GM23338 (cell line): Measurements from ENCODE around the gene IGFL3. TPM values are rescaled to one million over a fixed set of nuclear protein-coding genes. Genes with fewer than 3 reads are reported as not detected.

Experiments used
- ATAC-seq: fragments of 200-7000 bp; cut with Tn5 transposase; 3 replicates; pipeline ENCODE4 v1.9.1; 2020
- DNase-seq: peaks from one replicate; pipeline ENCODE4 v3.0.0-alpha.2; 2015; ENCODE audit warnings: low spot score
- H2AFZ ChIP-seq: fragments of 200-600 bp; sonication (generic); 2 replicates; pipeline ENCODE4 v1.8.0; 2016; ENCODE audit warnings: antibody characterized with exemption, mild to moderate bottlenecking, moderate library complexity
- H3F3A ChIP-seq: fragments of 200-600 bp; sonication (generic); replicated peaks from 2 replicates; pipeline ENCODE4 v1.8.0; 2017; ENCODE audit warnings: antibody characterized with exemption, mixed run types, low read depth
- H3K27ac ChIP-seq: fragments of 200-600 bp; sonication (generic); 2 replicates; pipeline ENCODE4 v1.6.1; 2016; ENCODE audit warnings: low read depth
- H3K27me3 ChIP-seq: fragments of 200-600 bp; sonication (generic); 2 replicates; pipeline ENCODE4 v1.8.0; 2016; ENCODE audit warnings: mild to moderate bottlenecking, mixed run types, moderate library complexity; ENCODE audit not compliant: insufficient read depth
- H3K36me3 ChIP-seq: fragments of 200-600 bp; sonication (generic); 2 replicates; pipeline ENCODE4 v1.8.0; 2016; ENCODE audit warnings: mild to moderate bottlenecking; ENCODE audit not compliant: insufficient read depth
- H3K4me1 ChIP-seq: fragments of 200-600 bp; sonication (generic); 2 replicates; pipeline ENCODE4 v1.8.0; 2016; ENCODE audit warnings: mild to moderate bottlenecking, moderate library complexity; ENCODE audit not compliant: insufficient read depth
- H3K4me2 ChIP-seq: fragments of 200-600 bp; sonication (generic); 2 replicates; pipeline ENCODE4 v1.7.1; 2017; ENCODE audit warnings: mixed run types
- H3K4me3 ChIP-seq: fragments of 200-600 bp; sonication (generic); 2 replicates; pipeline ENCODE4 v1.6.1; 2016; ENCODE audit warnings: mixed run types
- H3K79me2 ChIP-seq: fragments of 200-600 bp; sonication (generic); replicated peaks from 2 replicates; pipeline ENCODE4 v1.8.0; 2017; ENCODE audit warnings: mild to moderate bottlenecking; ENCODE audit not compliant: insufficient read depth
- H3K9me2 ChIP-seq: fragments of 200-600 bp; sonication (generic); 2 replicates; pipeline ENCODE4 v1.8.0; 2017; ENCODE audit not compliant: insufficient read depth
- H4K20me1 ChIP-seq: fragments of 200-600 bp; sonication (generic); replicated peaks from 2 replicates; pipeline ENCODE4 v1.8.0; 2017; ENCODE audit warnings: mild to moderate bottlenecking; ENCODE audit not compliant: insufficient read depth
- H3K27ac Mint-ChIP-seq: 2 replicates; pipeline ENCODE4 v1.8.0; 2020; ENCODE audit warnings: inconsistent platforms, mild to moderate bottlenecking, moderate library complexity, mixed read lengths
- H3K27me3 Mint-ChIP-seq: 3 replicates; pipeline ENCODE4 v1.8.0; 2022; ENCODE audit warnings: low read depth, mild to moderate bottlenecking, moderate library complexity, mixed read lengths, inconsistent platforms; ENCODE audit not compliant: insufficient read depth, poor library complexity
- H3K36me3 Mint-ChIP-seq: 3 replicates; pipeline ENCODE4 v1.8.0; 2021; ENCODE audit warnings: low read depth, mild to moderate bottlenecking, inconsistent platforms, moderate library complexity, mixed read lengths
- H3K4me1 Mint-ChIP-seq: 3 replicates; pipeline ENCODE4 v1.8.0; 2020; ENCODE audit warnings: mild to moderate bottlenecking, inconsistent platforms, mixed read lengths
- H3K4me3 Mint-ChIP-seq: 3 replicates; pipeline ENCODE4 v1.8.0; 2021; ENCODE audit warnings: moderate library complexity, mild to moderate bottlenecking, inconsistent platforms, mixed read lengths
- H3K9me3 Mint-ChIP-seq: 3 replicates; pipeline ENCODE4 v1.8.0; 2020; ENCODE audit warnings: moderate library complexity, mild to moderate bottlenecking, inconsistent platforms, mixed read lengths
- CREB1 ChIP-seq: fragments of 250-450 bp; sonication (Bioruptor Pico); IDR thresholded peaks from 2 replicates; pipeline ENCODE4 v1.5.0; 2020; ENCODE audit warnings: low read depth, mild to moderate bottlenecking, moderate library complexity
- CTCF ChIP-seq, 2 experiments: fragments of 200-600 bp in 1 of 2; sonication (generic) in 1 of 2; conservative IDR thresholded peaks; 2 replicates each; pipeline versions ENCODE4 v1.5.1 to v1.6.1; 2016 to 2017; ENCODE audit warnings: antibody characterized with exemption in 2 of 2, low read depth in 2 of 2, mild to moderate bottlenecking in 2 of 2, moderate library complexity in 1 of 2
- ETS1 ChIP-seq: IDR thresholded peaks from 2 replicates; pipeline ENCODE4 v1.6.1; 2016; ENCODE audit warnings: antibody characterized with exemption
- EZH2 ChIP-seq: fragments of 200-600 bp; sonication (generic); IDR thresholded peaks from one replicate; pipeline ENCODE4 v1.8.0; 2017; ENCODE audit warnings: antibody characterized with exemption, mild to moderate bottlenecking, low read depth; ENCODE audit not compliant: unreplicated experiment
- EZH2phosphoT487 ChIP-seq: fragments of 200-600 bp; sonication (generic); IDR thresholded peaks from one replicate; pipeline ENCODE4 v1.8.1; 2018; ENCODE audit warnings: antibody characterized with exemption; ENCODE audit not compliant: unreplicated experiment
- JUNB ChIP-seq: IDR thresholded peaks from one replicate; pipeline ENCODE4 v1.6.1; 2016; ENCODE audit warnings: antibody characterized with exemption; ENCODE audit not compliant: unreplicated experiment
- POLR2AphosphoS5 ChIP-seq: IDR thresholded peaks from 2 replicates; pipeline ENCODE4 v1.6.1; 2016; ENCODE audit warnings: antibody characterized with exemption, low read depth
- REST ChIP-seq: IDR thresholded peaks from one replicate; pipeline ENCODE4 v1.6.1; 2018; ENCODE audit warnings: antibody characterized with exemption; ENCODE audit not compliant: unreplicated experiment
- STAT1 ChIP-seq: IDR thresholded peaks from one replicate; pipeline ENCODE4 v1.6.1; 2016; ENCODE audit warnings: antibody characterized with exemption; ENCODE audit not compliant: unreplicated experiment
- ZNF114 ChIP-seq: fragments of 250-450 bp; sonication (Bioruptor Pico); IDR thresholded peaks from 2 replicates; pipeline ENCODE4 v1.5.0; 2020; ENCODE audit warnings: mild to moderate bottlenecking, moderate library complexity
- ZNF331 ChIP-seq: fragments of 250-450 bp; sonication (Bioruptor Pico); IDR thresholded peaks from 2 replicates; pipeline ENCODE4 v1.5.0; 2020; ENCODE audit warnings: low read depth, mild to moderate bottlenecking, moderate library complexity
- polyA plus RNA-seq: library from polyadenylated mRNA; unstranded; fragments of >200 nt; fragmentation: Nextera tagmentation; extraction: Ambion mirVana; gene quantifications from 2 replicates; pipeline ENCODE4 v1.2.1, GENCODE V29; 2016
- total RNA-seq: library from RNA; depleted of rRNA; stranded (reverse); fragments of >200 nt; shearing (Covaris generic); gene quantifications from 2 replicates; pipeline ENCODE4 v1.2.3, GENCODE V29; 2014

Gene IGFL3
- total and polyA plus RNA-seq, 2 experiments from 2014 or later = not detected

- H3K27me3 ChIP-seq = no peaks in the 10 kb centered on the region
- DNase-seq (no peak), ATAC-seq (no peak)
- TF ChIP-seq STAT1 (no peak), REST (no peak), CREB1 (CRISPR knock-in tag) (no peak), EZH2phosphoT487 (no peak), ZNF331 (CRISPR knock-in tag) (no peak), ZNF114 (no peak), JUNB (no peak), ETS1 (no peak)
- H3K36me3 Mint-ChIP-seq = no peaks in the 10 kb centered on the region; the same call in 2 of the 3 replicates
- H3K27ac Mint-ChIP-seq = no peak overlapping the region
- no peak overlapping the region for H3K27ac ChIP-seq
- H3K4me2 ChIP-seq = no peak overlapping the region
- H2AFZ ChIP-seq = no peak overlapping the region
- H3K9me2 ChIP-seq = peaks cover 3% of the 10 kb centered on the region; the same call in 1 of the 2 replicates
- no peak overlapping the region for H3K4me3 ChIP-seq
- no peak overlapping the region for H3K4me3 Mint-ChIP-seq
- peaks cover 9% of the 10 kb centered on the region for H3K27me3 Mint-ChIP-seq
- H3K79me2 ChIP-seq = no peaks in the 10 kb centered on the region
- no peaks in the 10 kb centered on the region for H3K36me3 ChIP-seq
- H3K4me1 Mint-ChIP-seq = no peaks in the 10 kb centered on the region; the same call in 2 of the 3 replicates
- H3F3A ChIP-seq = no peaks in the 10 kb centered on the region
- H4K20me1 ChIP-seq = no peaks in the 10 kb centered on the region
- H3K9me3 Mint-ChIP-seq = peaks cover 5% of the 10 kb centered on the region; the same call in 2 of the 3 replicates
- H3K4me1 ChIP-seq = no peaks in the 10 kb centered on the region
Measured at GRCh38 chr19:46085888-46086287, 38.6 kb downstream of the IGFL3 start.

GRCh38 chr19:46082728-46083050 lies 41.8 kb downstream of the IGFL3 start:
- Mint-ChIP-seq H3K9me3 (peaks cover 5% of the 10 kb centered on the region; the same call in 2 of the 3 replicates), H3K4me1 (peaks cover under 1% of the 10 kb centered on the region; the same call in 1 of the 3 replicates), H3K36me3 (no peaks in the 10 kb centered on the region; the same call in 2 of the 3 replicates), H3K4me3 (no peak overlapping the region), H3K27me3 (peaks cover 12% of the 10 kb centered on the region), H3K27ac (no peak overlapping the region)
- Histone ChIP-seq H3K4me3 (no peak overlapping the region), H4K20me1 (no peaks in the 10 kb centered on the region), H3K36me3 (no peaks in the 10 kb centered on the region), H2AFZ (no peak overlapping the region), H3K9me2 (peaks cover 3% of the 10 kb centered on the region; the same call in 1 of the 2 replicates), H3F3A (no peaks in the 10 kb centered on the region), H3K79me2 (no peaks in the 10 kb centered on the region), H3K4me2 (no peak overlapping the region), H3K27me3 (peaks cover 21% of the 10 kb centered on the region), H3K4me1 (no peaks in the 10 kb centered on the region), H3K27ac (no peak overlapping the region)
- ATAC-seq (no peak), DNase-seq (no peak)
- no peak for TF ChIP-seq STAT1
- no peak for TF ChIP-seq POLR2AphosphoS5
- TF ChIP-seq ZNF331 (CRISPR knock-in tag) = no peak
- no peak for TF ChIP-seq EZH2phosphoT487
- no peak for TF ChIP-seq EZH2
- no peak for TF ChIP-seq JUNB
- TF ChIP-seq CTCF (conservative IDR thresholded peaks at IDR 0.05; ENCODE audit: low read depth in 2 of 2) = no peak
- TF ChIP-seq CREB1 (CRISPR knock-in tag) = no peak
